Kidney epithelial cell (primary cell): Measurements from ENCODE around the gene PCNT. TPM values are rescaled to one million over a fixed set of nuclear protein-coding genes. Genes with fewer than 3 reads are reported as not detected.

ENCODE experiments used
- DNase-seq: peaks from one replicate; pipeline ENCODE4 v3.0.0-alpha.2; 2010; ENCODE audit warnings: low read depth
- H3K27me3 ChIP-seq: 2 replicates; pipeline ENCODE4 v1.6.0; 2011; ENCODE audit warnings: low read length; ENCODE audit not compliant: control insufficient read depth, insufficient read depth
- H3K36me3 ChIP-seq: 2 replicates; pipeline ENCODE4 v1.5.1; 2011; ENCODE audit warnings: low read length; ENCODE audit not compliant: control insufficient read depth, insufficient read depth
- H3K4me3 ChIP-seq: 2 replicates; pipeline ENCODE4 v1.5.1; 2011; ENCODE audit warnings: low read depth, mild to moderate bottlenecking, control low read depth, low read length
- total RNA-seq: library from RNA; depleted of rRNA; stranded (reverse); fragments of >200 nt; gene quantifications from 2 replicates; pipeline ENCODE4 v1.2.3, GENCODE V29; 2015
- TF ChIP-seq, protein P1 (sequence below): IDR thresholded peaks from 2 replicates; pipeline ENCODE4 v1.5.1; 2011; ENCODE audit warnings: mild to moderate bottlenecking, moderate library complexity, low read length, control low read depth, inconsistent platforms; ENCODE audit not compliant: insufficient read depth, poor library complexity, severe bottlenecking

PCNT gene
- total RNA-seq, 1 donor from 2014 or later: 22.2 TPM

GRCh38 chr21:46361176-46361575 is 37.2 kb downstream of the PCNT start:
- H3K36me3 ChIP-seq: no peaks in the 10 kb centered on the region
- DNase-seq: no peak
- TF ChIP-seq, protein P1, sequence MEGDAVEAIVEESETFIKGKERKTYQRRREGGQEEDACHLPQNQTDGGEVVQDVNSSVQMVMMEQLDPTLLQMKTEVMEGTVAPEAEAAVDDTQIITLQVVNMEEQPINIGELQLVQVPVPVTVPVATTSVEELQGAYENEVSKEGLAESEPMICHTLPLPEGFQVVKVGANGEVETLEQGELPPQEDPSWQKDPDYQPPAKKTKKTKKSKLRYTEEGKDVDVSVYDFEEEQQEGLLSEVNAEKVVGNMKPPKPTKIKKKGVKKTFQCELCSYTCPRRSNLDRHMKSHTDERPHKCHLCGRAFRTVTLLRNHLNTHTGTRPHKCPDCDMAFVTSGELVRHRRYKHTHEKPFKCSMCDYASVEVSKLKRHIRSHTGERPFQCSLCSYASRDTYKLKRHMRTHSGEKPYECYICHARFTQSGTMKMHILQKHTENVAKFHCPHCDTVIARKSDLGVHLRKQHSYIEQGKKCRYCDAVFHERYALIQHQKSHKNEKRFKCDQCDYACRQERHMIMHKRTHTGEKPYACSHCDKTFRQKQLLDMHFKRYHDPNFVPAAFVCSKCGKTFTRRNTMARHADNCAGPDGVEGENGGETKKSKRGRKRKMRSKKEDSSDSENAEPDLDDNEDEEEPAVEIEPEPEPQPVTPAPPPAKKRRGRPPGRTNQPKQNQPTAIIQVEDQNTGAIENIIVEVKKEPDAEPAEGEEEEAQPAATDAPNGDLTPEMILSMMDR: no peak
- no peak overlapping the region for H3K4me3 ChIP-seq
- H3K27me3 ChIP-seq: no peaks in the 10 kb centered on the region

- Histone ChIP-seq H3K4me3 (no peak overlapping the region), H3K27me3 (no peaks in the 10 kb centered on the region), H3K36me3 (no peaks in the 10 kb centered on the region)
- DNase-seq: no peak
- TF ChIP-seq, protein P1: no peak
Measured at GRCh38 chr21:46361935-46362334, 38.0 kb downstream of the PCNT start.

GRCh38 chr21:46362946-46363345 is 39.0 kb downstream of the PCNT start:
- no peak for DNase-seq
- TF ChIP-seq, protein P1: no peak
- H3K27me3 ChIP-seq: no peaks in the 10 kb centered on the region
- no peaks in the 10 kb centered on the region for H3K36me3 ChIP-seq
- no peak overlapping the region for H3K4me3 ChIP-seq

GRCh38 chr21:46363698-46364097 is 39.7 kb downstream of the PCNT start:
- TF ChIP-seq, protein P1: no peak
- H3K27me3 ChIP-seq: no peaks in the 10 kb centered on the region
- no peak overlapping the region for H3K4me3 ChIP-seq
- H3K36me3 ChIP-seq: no peaks in the 10 kb centered on the region
- DNase-seq: no peak

DNA sequence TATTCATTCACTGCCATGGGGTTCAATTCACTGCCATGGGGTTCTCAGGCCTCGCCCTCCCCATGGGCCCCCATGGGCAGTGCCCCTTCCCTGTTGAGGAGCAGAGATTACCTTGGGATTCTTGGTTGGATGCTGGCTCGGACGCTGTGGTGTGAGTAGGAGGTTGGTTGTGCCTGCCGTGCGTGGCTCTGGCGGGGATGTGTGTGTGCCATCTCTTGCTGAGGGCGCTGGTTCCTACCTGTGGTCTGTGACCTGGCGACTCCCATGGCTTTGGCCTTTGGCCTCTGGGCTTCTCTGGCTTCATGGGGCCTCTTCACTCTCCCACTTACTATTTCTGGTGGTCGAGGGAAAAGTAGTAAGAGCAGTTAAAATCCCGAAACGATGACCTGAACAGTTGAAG is 42.1 kb downstream of the PCNT start:
- Histone ChIP-seq H3K27me3 (no peaks in the 10 kb centered on the region), H3K4me3 (no peak overlapping the region), H3K36me3 (no peaks in the 10 kb centered on the region)
- no peak for DNase-seq
- TF ChIP-seq, protein P1: no peak

DNA sequence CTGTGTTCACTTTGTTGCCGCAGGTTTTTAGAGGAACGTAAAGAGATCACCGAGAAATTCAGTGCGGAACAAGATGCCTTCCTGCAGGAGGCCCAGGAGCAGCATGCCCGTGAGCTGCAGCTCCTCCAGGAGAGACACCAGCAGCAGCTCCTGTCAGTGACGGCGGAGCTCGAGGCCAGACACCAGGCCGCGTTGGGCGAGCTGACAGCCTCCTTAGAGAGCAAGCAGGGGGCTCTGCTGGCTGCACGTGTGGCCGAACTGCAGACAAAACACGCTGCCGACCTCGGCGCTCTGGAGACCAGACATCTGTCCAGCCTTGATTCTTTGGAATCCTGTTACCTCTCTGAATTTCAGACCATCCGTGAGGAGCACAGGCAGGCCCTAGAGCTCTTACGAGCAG is 42.6 kb downstream of the PCNT start:
- DNase-seq: no peak
- Histone ChIP-seq H3K4me3 (no peak overlapping the region), H3K36me3 (no peaks in the 10 kb centered on the region), H3K27me3 (no peaks in the 10 kb centered on the region)
- TF ChIP-seq, protein P1: no peak
